ENCODE data around the gene POMT2.

The POMT2 gene

GRCh38 chr14:77251870-77252269 lies 68.8 kb downstream of the POMT2 start:
- H3K4me3 ChIP-seq (ENCODE audit: low read length) = no peak overlapping the region
- DNase-seq (ENCODE audit: low read depth, low spot score) = no peak

- DNase-seq (ENCODE audit: low read depth, low spot score) = no peak
- H3K4me3 ChIP-seq (ENCODE audit: low read length) = no peak overlapping the region
These were observed 69.8 kb downstream of the POMT2 start for GRCh38 chr14:77250927-77251326.

DNA sequence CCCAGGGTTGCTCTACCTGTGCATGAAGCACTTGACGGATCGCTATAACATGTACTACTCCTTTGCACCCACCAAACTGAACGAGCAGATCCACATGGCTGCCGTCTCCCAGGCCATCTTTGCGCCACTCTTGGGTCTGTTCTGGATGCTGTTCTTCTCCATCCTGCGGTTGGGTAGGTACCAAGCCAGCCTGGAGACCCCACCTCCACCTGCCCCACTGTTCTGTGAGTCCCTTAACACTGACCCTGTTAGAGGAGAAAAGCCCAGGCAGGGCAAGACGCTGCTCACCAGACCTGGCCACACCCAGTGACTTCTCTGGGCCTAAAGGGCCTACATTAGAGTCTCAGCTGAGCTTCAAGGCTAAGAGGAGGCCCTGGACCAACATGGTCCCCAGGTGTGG lies 71.4 kb downstream of the POMT2 start:
- no peak overlapping the region for H3K4me3 ChIP-seq (ENCODE audit: low read length)
- DNase-seq (ENCODE audit: low read depth, low spot score) = no peak

DNA sequence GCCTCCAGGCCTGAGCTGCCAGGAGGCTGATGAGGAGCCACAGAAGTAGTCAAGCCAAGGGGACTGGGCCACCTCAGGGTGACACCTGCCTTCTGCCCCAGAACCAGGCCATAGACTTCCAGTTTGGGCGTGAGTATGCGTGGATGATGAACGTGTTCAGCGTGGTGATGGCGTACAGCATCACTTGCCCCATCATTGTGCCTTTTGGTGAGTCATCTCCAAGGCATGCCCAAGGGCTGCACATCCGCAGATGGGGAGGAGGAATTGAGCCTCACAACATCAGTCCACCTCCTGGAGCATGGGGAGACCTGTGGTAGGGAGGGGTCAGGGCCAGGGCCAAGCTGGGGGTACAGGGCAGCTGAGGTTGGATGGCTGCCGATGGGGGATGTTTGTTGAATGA lies 72.0 kb downstream of the POMT2 start:
- DNase-seq (ENCODE audit: low read depth, low spot score) = no peak
- H3K4me3 ChIP-seq (ENCODE audit: low read length) = no peak overlapping the region

- no peak for DNase-seq (ENCODE audit: low read depth, low spot score)
- no peak overlapping the region for H3K4me3 ChIP-seq (ENCODE audit: low read length)
These were observed 73.9 kb downstream of the POMT2 start for GRCh38 chr14:77246784-77247183.

DNA sequence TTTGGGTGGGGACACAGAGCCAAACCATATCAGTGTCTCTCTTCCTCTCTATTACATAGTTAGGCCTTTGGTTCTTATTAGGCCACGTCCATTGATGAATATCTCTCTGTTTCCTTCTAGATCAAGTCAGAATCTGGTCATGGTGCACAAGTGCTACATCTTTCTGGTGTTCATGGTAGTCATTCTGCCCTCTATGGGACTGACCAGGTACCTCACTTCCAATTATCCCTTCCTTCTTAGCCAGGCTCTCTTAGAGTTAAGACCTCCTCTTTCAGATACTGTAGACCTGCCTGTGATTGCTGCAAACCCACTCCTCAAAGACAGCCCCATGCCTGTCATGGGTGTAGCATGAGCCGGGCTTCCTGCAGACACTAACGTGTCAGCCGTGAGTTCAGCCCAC lies 74.9 kb downstream of the POMT2 start:
- no peak for DNase-seq (ENCODE audit: low read depth, low spot score)

GRCh38 chr14:77243853-77244252 lies 76.8 kb downstream of the POMT2 start:
- no peak for DNase-seq (ENCODE audit: low read depth, low spot score)
- no peak overlapping the region for H3K4me3 ChIP-seq (ENCODE audit: low read length)

More for the DNA sequence above, 74.9 kb downstream of the POMT2 start:
- H3K4me3 ChIP-seq (ENCODE audit: low read length) = no peak overlapping the region

- H3K4me3 ChIP-seq (ENCODE audit: low read length) = no peak overlapping the region
- DNase-seq (ENCODE audit: low read depth, low spot score) = no peak
These were observed 77.9 kb downstream of the POMT2 start for GRCh38 chr14:77242752-77243151.

DNA sequence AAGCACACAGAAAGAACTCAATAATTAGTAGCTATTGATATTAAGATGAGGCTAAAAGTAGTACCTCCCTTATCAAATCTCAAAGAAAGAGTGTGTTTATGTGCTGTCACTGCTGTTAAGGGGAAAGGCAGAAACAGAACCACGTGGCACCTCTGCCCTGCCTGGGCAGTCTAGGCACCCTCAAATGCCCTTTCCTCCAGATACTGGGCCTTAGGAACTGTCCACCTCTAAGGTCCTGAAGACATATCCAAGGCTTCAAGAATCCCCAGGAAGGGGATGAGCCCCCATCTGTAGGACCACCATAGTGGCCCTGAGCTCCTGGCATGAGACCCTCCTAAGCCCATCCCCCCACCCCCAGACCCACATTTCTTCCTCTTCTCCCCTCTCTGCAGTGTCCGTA lies 78.7 kb downstream of the POMT2 start:
- no peak overlapping the region for H3K4me3 ChIP-seq (ENCODE audit: low read length)
- DNase-seq (ENCODE audit: low read depth, low spot score) = no peak

DNA sequence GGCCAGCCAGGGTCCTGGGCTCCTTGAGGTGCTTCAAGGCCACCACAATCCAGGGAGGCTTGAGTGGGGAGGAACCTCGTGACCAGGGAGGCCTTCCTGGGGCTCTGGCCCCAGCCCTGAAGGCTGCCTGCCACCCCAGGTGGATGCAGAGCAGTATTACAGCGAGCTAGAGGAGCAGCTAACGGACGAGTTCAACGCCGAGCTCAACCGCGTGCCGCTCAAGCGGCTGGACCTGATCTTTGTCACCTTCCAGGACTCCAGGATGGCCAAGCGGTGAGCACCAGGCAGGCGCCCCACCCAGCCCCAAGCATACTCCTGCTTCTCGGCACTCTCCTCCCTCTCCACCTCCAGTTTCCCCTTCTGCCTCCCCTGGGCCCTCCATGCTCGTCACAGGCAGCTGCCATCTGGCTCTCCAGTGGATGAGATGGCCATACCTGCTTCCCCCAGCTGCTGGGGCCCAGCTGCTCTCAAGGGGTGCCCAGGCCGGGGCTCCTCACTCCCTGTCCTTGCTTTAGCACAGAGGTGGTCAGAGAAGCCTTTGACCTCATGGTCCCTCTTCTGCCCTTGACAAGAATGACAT lies 80.3 kb downstream of the POMT2 start:
- no peak for DNase-seq (ENCODE audit: low read depth, low spot score)

DNA sequence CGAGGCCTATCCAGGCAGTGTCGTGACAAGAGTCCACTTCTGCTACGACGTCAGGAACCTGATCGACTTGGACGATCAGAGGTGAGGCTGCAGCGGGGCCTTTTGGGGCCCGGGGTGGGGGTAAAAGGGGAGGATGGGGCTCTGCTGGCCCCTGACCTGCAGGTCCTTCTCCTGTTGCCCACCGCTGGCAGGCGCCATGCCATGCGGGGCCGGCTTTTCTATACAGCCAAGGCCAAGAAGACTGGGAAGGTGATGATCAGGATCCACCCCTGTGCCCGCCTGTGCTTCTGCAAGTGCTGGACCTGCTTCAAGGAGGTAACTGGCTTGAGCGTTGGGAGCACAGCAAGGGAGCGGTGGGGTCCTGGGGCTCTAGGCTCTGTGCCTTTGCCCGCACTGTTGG lies 81.3 kb downstream of the POMT2 start:
- no peak overlapping the region for H3K4me3 ChIP-seq (ENCODE audit: low read length)

More for the DNA sequence above, 80.3 kb downstream of the POMT2 start:
- H3K4me3 ChIP-seq (ENCODE audit: low read length) = no peak overlapping the region

GRCh38 chr14:77238996-77239395 lies 81.7 kb downstream of the POMT2 start:
- DNase-seq (ENCODE audit: low read depth, low spot score) = no peak
- H3K4me3 ChIP-seq (ENCODE audit: low read length) = no peak overlapping the region

More for the DNA sequence above, 81.3 kb downstream of the POMT2 start:
- no peak for DNase-seq (ENCODE audit: low read depth, low spot score)

- no peak for DNase-seq (ENCODE audit: low read depth, low spot score)
- no peak overlapping the region for H3K4me3 ChIP-seq (ENCODE audit: low read length)
These were observed 82.3 kb downstream of the POMT2 start for GRCh38 chr14:77238356-77238755.

- DNase-seq (ENCODE audit: low read depth, low spot score) = no peak
- no peak overlapping the region for H3K4me3 ChIP-seq (ENCODE audit: low read length)
These were observed 83.9 kb downstream of the POMT2 start for GRCh38 chr14:77236814-77237213.

- no peak overlapping the region for H3K4me3 ChIP-seq (ENCODE audit: low read length)
- DNase-seq (ENCODE audit: low read depth, low spot score) = no peak
These were observed 89.0 kb downstream of the POMT2 start for GRCh38 chr14:77231721-77232120.

- no peak overlapping the region for H3K4me3 ChIP-seq (ENCODE audit: low read length)
- no peak for DNase-seq (ENCODE audit: low read depth, low spot score)
These were observed 89.8 kb downstream of the POMT2 start for GRCh38 chr14:77230914-77231313.

DNA sequence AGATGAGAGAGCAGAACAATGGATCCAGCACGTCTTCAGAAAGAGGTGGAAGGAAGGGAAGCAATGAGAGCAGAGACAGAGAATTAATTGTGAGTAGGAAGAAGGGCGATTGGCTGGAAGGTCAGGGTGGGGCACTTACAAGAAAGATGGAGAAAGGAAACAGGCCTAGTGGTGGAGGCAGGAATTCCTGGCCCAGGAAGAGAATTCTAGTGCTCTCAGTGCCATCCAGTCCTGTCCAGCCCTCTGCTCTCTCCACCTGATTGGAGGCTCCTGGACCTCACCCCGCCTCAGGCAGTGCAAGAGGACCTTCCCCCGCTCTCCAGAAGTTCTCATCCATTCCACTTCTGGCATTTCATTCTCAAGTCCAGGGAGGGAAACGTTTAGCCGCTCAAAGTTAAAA lies 92.6 kb downstream of the POMT2 start:
- DNase-seq (ENCODE audit: low read depth, low spot score) = no peak
- no peak overlapping the region for H3K4me3 ChIP-seq (ENCODE audit: low read length)

GRCh38 chr14:77225892-77226557 lies 94.7 kb downstream of the POMT2 start:
- H3K4me3 ChIP-seq (ENCODE audit: low read length) = no peak overlapping the region
- no peak for DNase-seq (ENCODE audit: low read depth, low spot score)

DNA sequence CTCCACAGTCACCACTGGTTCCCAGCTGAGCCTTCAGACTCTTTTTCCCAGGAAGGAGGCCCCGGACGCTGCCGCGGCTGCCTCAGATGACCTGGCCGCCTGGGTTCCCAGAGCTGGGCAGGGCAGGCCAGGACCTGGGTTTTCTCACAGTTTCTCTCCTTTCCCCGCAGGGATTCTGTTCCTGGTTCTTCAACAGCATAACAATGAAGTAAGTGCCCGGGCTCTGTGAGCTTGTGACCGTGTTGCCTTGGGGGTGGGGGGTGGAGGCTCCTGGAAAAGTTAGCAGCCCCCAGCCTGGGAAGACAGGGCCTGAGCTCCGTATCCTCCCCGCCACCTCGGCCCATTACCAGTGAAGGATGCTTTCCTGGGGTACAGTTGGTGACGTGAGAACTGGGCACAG lies 95.4 kb downstream of the POMT2 start:
- no peak for DNase-seq (ENCODE audit: low read depth, low spot score)

More for the DNA sequence above, 95.4 kb downstream of the POMT2 start:
- no peak overlapping the region for H3K4me3 ChIP-seq (ENCODE audit: low read length)
